Activated T-helper 2 cell treated with anti-CD3 and anti-CD28 coated beads, Interferon-gamma antibody, Interleukin-2, Interleukin-4, amounts not matched to agents 10 μg/mL and 5 μg/mL and 100 μg/mL, durations not matched to agents 14 hours and 24 hours and 36 hours (primary cell): ENCODE data around the gene SNAPC1. TPM values are rescaled to one million over a fixed set of nuclear protein-coding genes. Genes with fewer than 3 reads are reported as not detected.
"Not testable (repeated sequence)": the region's sequence is repeated elsewhere in the genome, so short reads cannot be mapped to it uniquely, and the experiment has no call there.

Experiments used
- DNase-seq: peaks from one replicate; pipeline ENCODE4 v3.0.0; 2021; ENCODE audit warnings: low spot score
- H3K27ac Mint-ChIP-seq: one replicate; pipeline ENCODE4 v1.8.0; 2021; ENCODE audit warnings: mixed read lengths
- H3K27me3 Mint-ChIP-seq: one replicate; pipeline ENCODE4 v1.8.0; 2021; ENCODE audit warnings: low read depth, mixed read lengths
- H3K36me3 Mint-ChIP-seq: one replicate; pipeline ENCODE4 v1.8.0; 2021; ENCODE audit warnings: low read depth, mixed read lengths
- H3K4me1 Mint-ChIP-seq: one replicate; pipeline ENCODE4 v1.8.0; 2021; ENCODE audit warnings: low read depth, mixed read lengths
- H3K4me3 Mint-ChIP-seq: one replicate; pipeline ENCODE4 v1.8.0; 2021; ENCODE audit warnings: low read depth, mild to moderate bottlenecking, moderate library complexity, mixed read lengths
- H3K9me3 Mint-ChIP-seq: one replicate; pipeline ENCODE4 v1.8.0; 2021; ENCODE audit warnings: mixed read lengths
- intact Hi-C: fragments of 100-400 bp; cut with micrococcal nuclease; formaldehyde crosslinking; loops from one replicate; pipeline ENCODE4 v1.15.1; 2023
- total RNA-seq: library from RNA; stranded (reverse); gene quantifications from 2 replicates; pipeline ENCODE4 v1.2.3, GENCODE V29; 2022

Gene SNAPC1
- total RNA-seq, 1 donor from 2014 or later = 10.5 TPM

- H3K4me1 Mint-ChIP-seq = peaks cover 25% of the 10 kb centered on the region
- peaks cover 81% of the 10 kb centered on the region for H3K36me3 Mint-ChIP-seq
- no peaks in the 10 kb centered on the region for H3K9me3 Mint-ChIP-seq
- peak overlapping the region; percentile 80 for H3K27ac Mint-ChIP-seq
- H3K4me3 Mint-ChIP-seq = no peak overlapping the region
- intact Hi-C loops = no loop called here
- no peaks in the 10 kb centered on the region for H3K27me3 Mint-ChIP-seq
- DNase-seq = no peak
Measured at GRCh38 chr14:61736751-61737150, 25.5 kb upstream of the SNAPC1 start.

DNA sequence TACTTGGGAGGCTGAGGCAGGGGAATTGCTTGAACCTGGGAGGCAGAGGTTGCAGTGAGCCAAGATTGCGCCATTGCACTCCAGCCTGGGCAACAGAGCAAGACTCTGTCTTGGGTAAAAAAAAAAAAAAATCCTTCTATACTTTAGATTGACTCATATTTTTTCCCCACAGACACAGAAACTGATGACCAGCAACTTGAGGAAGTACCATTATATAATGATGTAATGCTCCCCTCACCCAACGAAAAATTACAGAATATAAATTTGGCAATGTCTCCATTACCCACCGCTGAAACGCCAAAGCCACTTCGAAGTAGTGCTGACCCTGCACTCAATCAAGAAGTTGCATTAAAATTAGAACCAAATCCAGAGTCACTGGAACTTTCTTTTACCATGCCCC, 24.3 kb upstream of the SNAPC1 start:
- DNase-seq = no peak
- no peaks in the 10 kb centered on the region for H3K27me3 Mint-ChIP-seq
- H3K4me3 Mint-ChIP-seq = no peak overlapping the region
- no peaks in the 10 kb centered on the region for H3K9me3 Mint-ChIP-seq
- peaks cover 24% of the 10 kb centered on the region for H3K4me1 Mint-ChIP-seq
- no peak overlapping the region for H3K27ac Mint-ChIP-seq
- intact Hi-C loops = no loop called here
- peaks cover 81% of the 10 kb centered on the region for H3K36me3 Mint-ChIP-seq

DNA sequence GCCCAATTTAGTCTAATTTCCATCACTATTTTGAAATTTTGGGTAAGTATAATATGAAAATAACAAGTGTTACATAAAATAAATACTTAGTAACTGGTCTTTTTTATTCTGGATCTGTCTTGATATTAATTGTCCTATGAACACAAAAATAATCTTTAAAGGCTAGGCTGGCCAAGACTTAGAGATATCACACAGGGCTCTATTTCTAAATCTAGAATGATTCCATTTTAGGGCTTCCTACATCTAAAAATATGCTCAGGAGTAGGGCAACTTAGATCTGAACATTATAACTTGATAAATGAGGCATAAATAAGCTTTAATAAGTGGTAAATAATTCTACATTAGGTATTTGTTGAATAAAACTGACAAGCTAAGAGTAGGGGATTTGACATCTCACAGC, 23.1 kb upstream of the SNAPC1 start:
- Mint-ChIP-seq H3K27me3 (no peaks in the 10 kb centered on the region), H3K36me3 (peaks cover 82% of the 10 kb centered on the region), H3K4me3 (no peak overlapping the region), H3K27ac (no peak overlapping the region), H3K9me3 (no peaks in the 10 kb centered on the region), H3K4me1 (peaks cover 24% of the 10 kb centered on the region)
- no peak for DNase-seq
- intact Hi-C loops = loop anchor here (1.0 kb wide), 1 partner anchor 10 kb away; no protein-coding TSS in a partner anchor

DNA sequence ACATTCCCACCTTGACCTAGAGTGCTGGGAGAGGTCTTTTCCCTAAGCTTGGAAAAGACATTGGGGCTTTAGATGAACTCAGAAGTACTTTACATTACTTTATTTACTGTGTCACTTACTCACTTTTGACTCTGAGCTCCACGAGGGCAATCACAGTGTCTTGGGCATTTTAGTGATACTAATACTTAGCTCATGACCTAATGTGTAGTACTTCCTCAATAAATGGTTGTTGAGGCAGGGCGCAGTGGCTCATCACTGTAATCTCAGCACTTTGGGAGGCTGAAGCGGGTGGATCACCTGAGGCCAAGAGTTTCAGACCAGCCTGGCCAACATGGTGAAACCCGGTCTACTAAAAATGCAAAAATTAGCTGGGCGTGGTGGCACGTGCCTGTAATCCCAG, 19.8 kb upstream of the SNAPC1 start:
- Mint-ChIP-seq H3K4me1 (peaks cover 22% of the 10 kb centered on the region), H3K27me3 (no peaks in the 10 kb centered on the region), H3K9me3 (no peaks in the 10 kb centered on the region), H3K4me3 (no peak overlapping the region), H3K36me3 (peaks cover 81% of the 10 kb centered on the region), H3K27ac (no peak overlapping the region)
- intact Hi-C loops = no loop called here
- DNase-seq = no peak

- H3K27ac Mint-ChIP-seq = no peak overlapping the region
- H3K27me3 Mint-ChIP-seq = no peaks in the 10 kb centered on the region
- DNase-seq = no peak
- peaks cover 28% of the 10 kb centered on the region for H3K4me1 Mint-ChIP-seq
- H3K4me3 Mint-ChIP-seq = no peak overlapping the region
- H3K36me3 Mint-ChIP-seq = peaks cover 78% of the 10 kb centered on the region
- intact Hi-C loops = loop anchor here (2.0 kb wide), 1 partner anchor 41 kb away; no protein-coding TSS in a partner anchor
- H3K9me3 Mint-ChIP-seq = no peaks in the 10 kb centered on the region
Measured at GRCh38 chr14:61744238-61744637, 18.0 kb upstream of the SNAPC1 start.

GRCh38 chr14:61746346-61746745, 15.9 kb upstream of the SNAPC1 start:
- intact Hi-C loops = not testable (repeated sequence)

GRCh38 chr14:61746881-61747280, 15.3 kb upstream of the SNAPC1 start:
- peak overlapping the region; percentile 50 for H3K27ac Mint-ChIP-seq
- no peaks in the 10 kb centered on the region for H3K9me3 Mint-ChIP-seq
- peaks cover 41% of the 10 kb centered on the region for H3K4me1 Mint-ChIP-seq
- DNase-seq = no peak
- peak overlapping the region; percentile 9 for H3K4me3 Mint-ChIP-seq
- H3K27me3 Mint-ChIP-seq = no peaks in the 10 kb centered on the region
- intact Hi-C loops = no loop called here
- H3K36me3 Mint-ChIP-seq = peaks cover 81% of the 10 kb centered on the region

More at GRCh38 chr14:61746346-61746745, 15.9 kb upstream of the SNAPC1 start:
- H3K4me3 Mint-ChIP-seq, DNase-seq, H3K9me3 Mint-ChIP-seq, H3K27ac Mint-ChIP-seq, H3K27me3 Mint-ChIP-seq: not testable (repeated sequence)
- Mint-ChIP-seq H3K4me1 (peaks cover 36% of the 10 kb centered on the region), H3K36me3 (peaks cover 81% of the 10 kb centered on the region)

GRCh38 chr14:61747342-61747741, 14.9 kb upstream of the SNAPC1 start:
- Mint-ChIP-seq H3K36me3 (peaks cover 76% of the 10 kb centered on the region), H3K4me1 (peaks cover 44% of the 10 kb centered on the region), H3K27ac (peak overlapping the region; percentile 50), H3K27me3 (no peaks in the 10 kb centered on the region), H3K4me3 (peak overlapping the region; percentile 9), H3K9me3 (no peaks in the 10 kb centered on the region)
- no peak for DNase-seq
- intact Hi-C loops = no loop called here

- Mint-ChIP-seq H3K36me3 (peaks cover 67% of the 10 kb centered on the region), H3K27me3 (no peaks in the 10 kb centered on the region), H3K4me3 (peak overlapping the region; percentile 90), H3K9me3 (no peaks in the 10 kb centered on the region), H3K27ac (no peak overlapping the region), H3K4me1 (peaks cover 47% of the 10 kb centered on the region)
- intact Hi-C loops = loop anchor here (1.0 to 2.0 kb wide), 3 partner anchors 10 to 30 kb away; no protein-coding TSS in a partner anchor
- DNase-seq = no peak
Measured at GRCh38 chr14:61749264-61749663, 13.0 kb upstream of the SNAPC1 start.

- Mint-ChIP-seq H3K9me3 (no peaks in the 10 kb centered on the region), H3K4me1 (peaks cover 51% of the 10 kb centered on the region), H3K36me3 (peaks cover 63% of the 10 kb centered on the region), H3K27me3 (no peaks in the 10 kb centered on the region), H3K4me3 (peak overlapping the region; percentile 90), H3K27ac (peak overlapping the region; percentile 50)
- no peak for DNase-seq
- intact Hi-C loops = loop anchor here (1.0 to 5.0 kb wide), 4 partner anchors 11 to 363 kb away; no protein-coding TSS in a partner anchor
Measured at GRCh38 chr14:61749867-61750266, 12.4 kb upstream of the SNAPC1 start.

- H3K27ac Mint-ChIP-seq = peak overlapping the region; percentile 81
- H3K4me1 Mint-ChIP-seq = peaks cover 48% of the 10 kb centered on the region
- H3K36me3 Mint-ChIP-seq = peaks cover 52% of the 10 kb centered on the region
- H3K9me3 Mint-ChIP-seq = no peaks in the 10 kb centered on the region
- DNase-seq = peak; percentile 84
- H3K27me3 Mint-ChIP-seq = no peaks in the 10 kb centered on the region
- peak overlapping the region; percentile 90 for H3K4me3 Mint-ChIP-seq
- intact Hi-C loops = loop anchor here (1.0 to 5.0 kb wide), 3 partner anchors 11 to 364 kb away; partner anchors contain the start of genes HIF1A and SNAPC1
Measured at GRCh38 chr14:61750708-61751474, 11.3 kb upstream of the SNAPC1 start.

DNA sequence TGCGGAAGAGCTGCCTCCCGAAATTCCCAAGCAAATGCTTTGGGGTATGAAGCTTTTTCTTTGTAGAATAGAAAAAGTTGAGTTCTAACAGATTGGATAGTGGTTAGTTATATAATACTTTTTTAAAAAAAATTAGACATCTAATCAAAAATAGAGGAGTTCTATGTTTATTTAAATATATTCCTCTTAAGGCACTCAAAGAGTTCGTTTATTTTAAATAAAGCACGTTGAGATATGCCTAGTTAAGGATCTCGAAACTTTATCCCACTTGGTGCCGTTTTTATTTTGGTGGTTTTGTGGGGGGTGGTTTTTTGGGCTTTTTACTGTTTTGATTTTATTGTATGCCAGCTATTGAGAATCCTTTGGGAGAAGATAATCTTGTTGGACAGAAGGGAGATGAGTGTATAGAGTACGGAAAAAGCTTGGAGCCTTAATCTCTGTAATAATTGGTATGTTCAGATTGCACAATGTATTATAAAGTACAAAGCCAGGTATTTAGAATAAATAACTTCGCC, 10.7 kb upstream of the SNAPC1 start:
- Mint-ChIP-seq H3K4me1 (peaks cover 45% of the 10 kb centered on the region), H3K27me3 (peaks cover 1% of the 10 kb centered on the region)
- intact Hi-C loops = loop anchor here (1.0 to 5.0 kb wide), 3 partner anchors 11 to 364 kb away; partner anchors contain the start of genes HIF1A and SNAPC1

GRCh38 chr14:61752626-61753025, 9.6 kb upstream of the SNAPC1 start:
- Mint-ChIP-seq H3K4me1 (peaks cover 39% of the 10 kb centered on the region), H3K36me3 (peaks cover 36% of the 10 kb centered on the region), H3K27ac (no peak overlapping the region)

More for the DNA sequence above, 10.7 kb upstream of the SNAPC1 start:
- no peak for DNase-seq
- Mint-ChIP-seq H3K4me3 (peak overlapping the region; percentile 90), H3K36me3 (peaks cover 46% of the 10 kb centered on the region), H3K9me3 (no peaks in the 10 kb centered on the region), H3K27ac (peak overlapping the region; percentile 67)

More at GRCh38 chr14:61752626-61753025, 9.6 kb upstream of the SNAPC1 start:
- peaks cover 4% of the 10 kb centered on the region for H3K27me3 Mint-ChIP-seq
- no peak overlapping the region for H3K4me3 Mint-ChIP-seq
- H3K9me3 Mint-ChIP-seq = no peaks in the 10 kb centered on the region
- intact Hi-C loops = loop anchor here (5.0 kb wide), 1 partner anchor 365 kb away; no protein-coding TSS in a partner anchor
- no peak for DNase-seq
